Nephron (organoid): ENCODE data around the gene RADIL.
A peak's percentile ranks its signal among the peaks of the same experiment; 100 is the strongest.

ENCODE experiments used
- H3K27ac Mint-ChIP-seq, 3 experiments: 2 replicates each; pipeline ENCODE4 v1.8.0; 2020; ENCODE audit warnings: mixed read lengths in 3 of 3, mild to moderate bottlenecking in 2 of 3, moderate library complexity in 1 of 3
- H3K27me3 Mint-ChIP-seq: 2 replicates; pipeline ENCODE4 v1.8.0; 2021; ENCODE audit warnings: low read depth, mild to moderate bottlenecking, moderate library complexity, mixed read lengths
- H3K36me3 Mint-ChIP-seq: 2 replicates; pipeline ENCODE4 v1.8.0; 2020; ENCODE audit warnings: low read depth, mixed read lengths
- H3K4me1 Mint-ChIP-seq: 2 replicates; pipeline ENCODE4 v1.8.0; 2020; ENCODE audit warnings: mixed read lengths
- H3K4me3 Mint-ChIP-seq, 3 experiments: 2 replicates each; pipeline ENCODE4 v1.8.0; 2020; ENCODE audit warnings: mild to moderate bottlenecking in 3 of 3, mixed read lengths in 3 of 3, moderate library complexity in 2 of 3
- H3K9me3 Mint-ChIP-seq: 2 replicates; pipeline ENCODE4 v1.8.0; 2020; ENCODE audit warnings: mixed read lengths
- CTCF ChIP-seq, 3 experiments: fragments of 200-600 bp; sonication (generic); IDR thresholded peaks; one replicate each; pipeline ENCODE4 v1.5.0; 2021; ENCODE audit warnings: antibody characterized with exemption in 3 of 3; ENCODE audit not compliant: unreplicated experiment in 3 of 3

Gene RADIL, protein sequence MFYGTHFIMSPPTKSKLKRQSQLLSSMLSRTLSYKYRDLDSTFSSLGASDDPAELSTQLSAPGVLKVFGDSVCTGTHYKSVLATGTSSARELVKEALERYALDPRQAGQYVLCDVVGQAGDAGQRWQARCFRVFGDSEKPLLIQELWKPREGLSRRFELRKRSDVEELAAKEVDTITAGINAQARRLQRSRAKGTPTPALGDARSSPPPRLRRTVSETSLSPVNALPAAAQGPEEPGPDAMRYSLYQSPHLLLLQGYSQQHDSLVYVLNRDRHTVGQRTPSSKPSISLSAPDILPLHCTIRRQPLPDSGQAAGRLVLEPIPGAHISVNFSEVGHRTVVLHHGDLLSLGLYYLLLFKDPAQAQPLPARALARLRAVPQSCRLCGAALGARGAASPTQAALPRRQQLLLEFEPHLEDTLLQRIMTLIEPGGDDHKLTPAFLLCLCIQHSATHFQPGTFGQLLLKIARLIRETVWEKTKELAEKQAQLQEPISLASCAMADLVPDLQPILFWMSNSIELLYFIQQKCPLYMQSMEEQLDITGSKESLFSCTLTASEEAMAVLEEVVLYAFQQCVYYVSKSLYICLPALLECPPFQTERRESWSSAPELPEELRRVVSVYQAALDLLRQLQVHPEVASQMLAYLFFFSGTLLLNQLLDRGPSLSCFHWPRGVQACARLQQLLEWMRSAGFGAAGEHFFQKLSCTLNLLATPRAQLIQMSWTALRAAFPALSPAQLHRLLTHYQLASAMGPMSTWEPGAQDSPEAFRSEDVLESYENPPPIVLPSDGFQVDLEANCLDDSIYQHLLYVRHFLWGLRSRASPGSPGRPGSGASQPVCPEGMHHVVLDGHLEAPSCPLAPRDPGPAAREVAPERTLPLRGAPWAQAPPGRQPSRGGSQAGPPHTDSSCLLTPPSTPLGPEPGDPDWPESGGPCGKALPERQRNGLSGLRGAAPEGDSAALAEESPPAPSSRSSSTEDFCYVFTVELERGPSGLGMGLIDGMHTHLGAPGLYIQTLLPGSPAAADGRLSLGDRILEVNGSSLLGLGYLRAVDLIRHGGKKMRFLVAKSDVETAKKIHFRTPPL

DNA sequence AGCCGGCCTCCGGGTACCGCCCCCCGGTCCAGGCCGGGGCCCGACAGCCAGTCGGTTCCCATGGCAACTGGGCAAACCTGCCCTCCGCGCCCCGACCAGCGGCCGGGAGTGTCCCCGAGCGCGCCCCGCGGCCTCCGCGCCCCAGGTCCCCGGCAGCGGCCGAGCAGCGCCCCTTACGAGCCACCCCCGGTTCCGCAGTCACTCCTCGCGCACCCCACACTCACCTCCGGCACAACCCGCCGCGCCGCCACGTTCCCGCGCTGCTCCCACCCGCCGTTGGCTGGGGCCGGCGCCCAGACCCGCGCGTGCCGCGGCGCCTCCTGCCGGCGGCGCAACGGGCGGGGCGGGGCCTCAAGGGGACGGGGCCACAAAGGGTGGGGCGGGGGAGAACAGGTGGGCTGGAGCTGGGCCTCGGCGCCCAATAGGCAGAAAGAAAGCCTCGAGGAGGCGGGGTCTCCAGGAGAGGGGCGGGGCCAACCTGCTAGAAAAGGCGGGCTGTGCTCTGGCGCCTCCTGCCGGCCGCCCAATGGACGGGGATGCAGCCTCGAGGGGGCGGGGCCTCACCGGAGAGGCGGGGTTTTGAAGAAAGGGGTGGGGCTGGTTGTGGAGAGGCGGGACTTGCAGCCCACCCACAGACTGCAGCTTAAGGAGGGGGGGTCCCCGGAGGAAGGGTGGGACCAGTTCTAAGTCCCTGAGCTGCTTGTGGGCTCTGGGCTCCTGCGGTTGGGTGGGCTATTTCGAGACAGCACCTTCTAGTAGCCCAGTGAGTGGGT lies at the start of gene RADIL:
TSS of gene RADIL (minus strand) at position 345 of the 773 bp plus-strand sequence. CDS start 5,577 bp downstream, outside the sequence.
- H3K27me3 Mint-ChIP-seq = peaks cover 18% of the 10 kb centered on the region
- peak within 1 kb of the TSS; percentile 37 to 72 (median 69) for H3K27ac Mint-ChIP-seq
- peak; percentile 82 to 94 (median 89) for TF ChIP-seq CTCF (IDR thresholded peaks at IDR 0.05; ENCODE audit: unreplicated experiment in 3 of 3)
- peak within 1 kb of the TSS; percentile 83 to 89 (median 87) for H3K4me3 Mint-ChIP-seq
- peaks cover 19% of the 10 kb centered on the region for H3K4me1 Mint-ChIP-seq
- no peaks in the 10 kb centered on the region for H3K36me3 Mint-ChIP-seq
- no peaks in the 10 kb centered on the region for H3K9me3 Mint-ChIP-seq

- Mint-ChIP-seq H3K4me3 (no peak overlapping the region), H3K27ac (no peak overlapping the region), H3K4me1 (no peaks in the 10 kb centered on the region), H3K36me3 (no peaks in the 10 kb centered on the region), H3K9me3 (no peaks in the 10 kb centered on the region), H3K27me3 (peaks cover 37% of the 10 kb centered on the region)
- no peak for TF ChIP-seq CTCF (IDR thresholded peaks at IDR 0.05; ENCODE audit: unreplicated experiment in 3 of 3)
Observed at GRCh38 chr7:4931943-4932342, 48.4 kb upstream of the RADIL start.

GRCh38 chr7:4929005-4929404 lies 45.5 kb upstream of the RADIL start:
- Mint-ChIP-seq H3K27me3 (peaks cover 37% of the 10 kb centered on the region), H3K9me3 (no peaks in the 10 kb centered on the region), H3K27ac (no peak overlapping the region), H3K36me3 (no peaks in the 10 kb centered on the region), H3K4me3 (no peak overlapping the region), H3K4me1 (no peaks in the 10 kb centered on the region)
- TF ChIP-seq CTCF (IDR thresholded peaks at IDR 0.05; ENCODE audit: unreplicated experiment in 3 of 3) = no peak

- no peaks in the 10 kb centered on the region for H3K9me3 Mint-ChIP-seq
- H3K4me1 Mint-ChIP-seq = no peaks in the 10 kb centered on the region
- H3K27me3 Mint-ChIP-seq = peaks cover 32% of the 10 kb centered on the region
- H3K27ac Mint-ChIP-seq = no peak overlapping the region
- no peaks in the 10 kb centered on the region for H3K36me3 Mint-ChIP-seq
- no peak for TF ChIP-seq CTCF (IDR thresholded peaks at IDR 0.05; ENCODE audit: unreplicated experiment in 3 of 3)
- H3K4me3 Mint-ChIP-seq = no peak overlapping the region
Observed at GRCh38 chr7:4928445-4928844, 44.9 kb upstream of the RADIL start.

- Mint-ChIP-seq H3K27ac (no peak overlapping the region), H3K4me3 (no peak overlapping the region), H3K27me3 (peaks cover 4% of the 10 kb centered on the region), H3K9me3 (peaks cover 2% of the 10 kb centered on the region), H3K4me1 (no peaks in the 10 kb centered on the region), H3K36me3 (no peaks in the 10 kb centered on the region)
- TF ChIP-seq CTCF (IDR thresholded peaks at IDR 0.05; ENCODE audit: unreplicated experiment in 3 of 3) = no peak
Observed at GRCh38 chr7:4919969-4920766, 36.7 kb upstream of the RADIL start.
